ENCODE measurements around the gene SIGLEC14.
A peak's percentile ranks its signal among the peaks of the same experiment; 100 is the strongest.
"Not testable (repeated sequence)": the region's sequence is repeated elsewhere in the genome, so short reads cannot be mapped to it uniquely, and the experiment has no call there.

SIGLEC14 gene

GRCh38 chr19:51668216-51668615, 21.6 kb upstream of the SIGLEC14 start:
- DNase-seq = no peak

- no peak for DNase-seq
Observed at GRCh38 chr19:51664997-51665396, 18.4 kb upstream of the SIGLEC14 start.

- no peak for DNase-seq
Observed at GRCh38 chr19:51664131-51664530, 17.5 kb upstream of the SIGLEC14 start.

GRCh38 chr19:51663650-51664049, 17.0 kb upstream of the SIGLEC14 start:
- no peak for DNase-seq

- DNase-seq = peak in 1 of 2 experiments; percentile 13
Observed at GRCh38 chr19:51660975-51661600, 14.5 kb upstream of the SIGLEC14 start.

- no peak for DNase-seq
Observed at GRCh38 chr19:51654783-51655182, 8.2 kb upstream of the SIGLEC14 start.

- no peak for DNase-seq
Observed at GRCh38 chr19:51653162-51653561, 6.5 kb upstream of the SIGLEC14 start.

- DNase-seq = no peak
Observed at GRCh38 chr19:51652266-51652665, 5.6 kb upstream of the SIGLEC14 start.

GRCh38 chr19:51651216-51651846, 4.7 kb upstream of the SIGLEC14 start:
- DNase-seq = no peak

GRCh38 chr19:51647318-51647717, 693 bp upstream of the SIGLEC14 start:
- DNase-seq = no peak

GRCh38 chr19:51644636-51645271, 1.9 kb downstream of the SIGLEC14 start:
- DNase-seq = no peak

- no peak for DNase-seq
Observed at GRCh38 chr19:51641648-51642047, 5.0 kb downstream of the SIGLEC14 start.

GRCh38 chr19:51640386-51640785, 6.2 kb downstream of the SIGLEC14 start:
- no peak for DNase-seq

GRCh38 chr19:51639916-51640315, 6.7 kb downstream of the SIGLEC14 start:
- no peak for DNase-seq

GRCh38 chr19:51637362-51637978, 9.2 kb downstream of the SIGLEC14 start:
- DNase-seq = no peak

- DNase-seq = no peak
Observed at GRCh38 chr19:51632126-51632525, 14.5 kb downstream of the SIGLEC14 start.

GRCh38 chr19:51630315-51630714, 16.3 kb downstream of the SIGLEC14 start, which contains the start of gene SIGLEC5:
TSS of gene SIGLEC5 (minus strand) at chr19:51630401. CDS start at chr19:51630335, 66 bp downstream.
- DNase-seq = not testable (repeated sequence)

- DNase-seq = no peak
Observed at GRCh38 chr19:51628153-51628939, 18.3 kb downstream of the SIGLEC14 start.

- DNase-seq = no peak
Observed at GRCh38 chr19:51627491-51628138, 19.0 kb downstream of the SIGLEC14 start.

- no peak for DNase-seq
Observed at GRCh38 chr19:51626675-51627074, 19.9 kb downstream of the SIGLEC14 start.

- no peak for DNase-seq
Observed at GRCh38 chr19:51621178-51621577, 25.4 kb downstream of the SIGLEC14 start.

GRCh38 chr19:51615991-51616390, 30.6 kb downstream of the SIGLEC14 start:
- no peak for DNase-seq

All from NCI-H187 (cell line).